GM12878 (cell line): Measurements from ENCODE around the gene SPIRE1. TPM values are rescaled to one million over a fixed set of nuclear protein-coding genes. Genes with fewer than 3 reads are reported as not detected.

Source experiments
- ATAC-seq: fragments of 200-7000 bp; cut with Tn5 transposase; 3 replicates; pipeline ENCODE4 v1.9.1; 2020; ENCODE audit warnings: mild to moderate bottlenecking, moderate library complexity
- BruUV-seq: library from RNA; stranded (reverse); fragments of 400-500 nt; replicated peaks from 2 replicates; lab custom pipeline; 2021; lab: Mats Ljungman, UMichigan
- CTCF ChIA-PET: fragments of 300-600 bp; sonication (Branson Sonifier 250); formaldehyde crosslinking; extraction: SDS; loops from one replicate; lab custom pipeline; 2021; ENCODE audit warnings: inconsistent platforms; lab: Yijun Ruan, JAX
- POLR2A ChIA-PET: fragments of 350-600 bp; formaldehyde crosslinking; extraction: SDS; loops from one replicate; lab custom pipeline; 2021; ENCODE audit warnings: inconsistent platforms; lab: Charles Lee
- RAD21 ChIA-PET: fragments of 300-600 bp; sonication (Branson Sonifier 250); formaldehyde crosslinking; loops from one replicate; lab custom pipeline; 2023; ENCODE audit warnings: antibody characterized with exemption; ENCODE audit not compliant: unreplicated experiment; lab: Charles Lee
- SMC1A ChIA-PET: fragments of 300-600 bp; sonication (Branson Sonifier 250); formaldehyde crosslinking; loops from one replicate; lab custom pipeline; 2023; ENCODE audit not compliant: unreplicated experiment, uncharacterized antibody; lab: Charles Lee
- DNase-seq: peaks from one replicate; pipeline ENCODE4 v3.0.0-alpha.2; 2011; ENCODE audit warnings: low read depth, low spot score
- FAIRE-seq: peaks from 3 replicates; lab custom pipeline; 2011; peaks lifted over from hg19 to GRCh38; lab: Jason Lieb, UNC
- H2AFZ ChIP-seq: 2 replicates; pipeline ENCODE4 v1.6.0; 2011; ENCODE audit warnings: low read depth, low read length, control low read depth; ENCODE audit not compliant: control insufficient read depth
- H3K27ac ChIP-seq: 2 replicates; pipeline ENCODE4 v1.5.1; 2011; ENCODE audit warnings: control low read depth; ENCODE audit not compliant: control insufficient read depth, insufficient read depth
- H3K27me3 ChIP-seq, 2 experiments: replicated peaks in 1 of 2; 2 replicates each; pipeline versions ENCODE4 v1.6.0 to v1.6.1; 2011; ENCODE audit warnings: low read length in 1 of 2; ENCODE audit not compliant: control insufficient read depth in 2 of 2, insufficient read depth in 2 of 2
- H3K36me3 ChIP-seq, 2 experiments: 2 replicates each; pipeline ENCODE4 v1.5.1; 2011; ENCODE audit warnings: low read length in 1 of 2; ENCODE audit not compliant: control insufficient read depth in 2 of 2, insufficient read depth in 2 of 2
- H3K4me1 ChIP-seq: 2 replicates; pipeline ENCODE4 v1.6.1; 2011; ENCODE audit warnings: mild to moderate bottlenecking, low read length, moderate library complexity, mixed read lengths; ENCODE audit not compliant: control insufficient read depth, insufficient read depth
- H3K4me2 ChIP-seq: 2 replicates; pipeline ENCODE4 v1.6.0; 2011; ENCODE audit warnings: control low read depth; ENCODE audit not compliant: control insufficient read depth, insufficient read depth
- H3K4me3 ChIP-seq: fragments of 200-600 bp; sonication (generic); 2 replicates; pipeline ENCODE4 v1.5.1; 2016
- H3K79me2 ChIP-seq: 2 replicates; pipeline ENCODE4 v1.6.0; 2011; ENCODE audit warnings: low read length; ENCODE audit not compliant: control insufficient read depth, insufficient read depth
- H3K9ac ChIP-seq: 2 replicates; pipeline ENCODE4 v1.8.0; 2011; ENCODE audit warnings: low read length, control low read depth, mixed read lengths; ENCODE audit not compliant: control insufficient read depth, insufficient read depth
- H3K9me3 ChIP-seq: replicated peaks from 3 replicates; pipeline ENCODE4 v1.5.1; 2011; ENCODE audit warnings: mild to moderate bottlenecking, low read length; ENCODE audit not compliant: control insufficient read depth, insufficient read depth
- H4K20me1 ChIP-seq: 2 replicates; pipeline ENCODE4 v1.6.0; 2011; ENCODE audit not compliant: control insufficient read depth, insufficient read depth
- BACH1 ChIP-seq: fragments of 450-650 bp; IDR thresholded peaks from 2 replicates; pipeline ENCODE4 v1.6.1; 2017; ENCODE audit warnings: mild to moderate bottlenecking, borderline replicate concordance
- BRCA1 ChIP-seq: IDR thresholded peaks from 2 replicates; pipeline ENCODE4 v1.6.1; 2011; ENCODE audit warnings: low read depth, low read length, improper control_type of control experiment
- CREB1 ChIP-seq: IDR thresholded peaks from 2 replicates; pipeline ENCODE4 v1.6.1; 2012; ENCODE audit warnings: low read depth, mild to moderate bottlenecking, inconsistent platforms
- EGR1 ChIP-seq, 2 experiments: IDR thresholded peaks; 1 replicate in 1 of 2; 2 replicates in 1 of 2; pipeline ENCODE4 v1.6.1; 2011 to 2012; ENCODE audit warnings: low read depth in 2 of 2, low read length in 2 of 2, borderline replicate concordance in 1 of 2, mild to moderate bottlenecking in 1 of 2, moderate library complexity in 1 of 2
- ETV6 ChIP-seq, 2 experiments: fragments of 450-650 bp in 1 of 2; IDR thresholded peaks in 1 of 2; conservative IDR thresholded peaks in 1 of 2; 2 replicates each; pipeline ENCODE4 v1.6.1; 2014; ENCODE audit warnings: antibody characterized with exemption in 1 of 2, borderline replicate concordance in 1 of 2, low read depth in 1 of 2, mild to moderate bottlenecking in 1 of 2, moderate library complexity in 1 of 2
- FOS ChIP-seq: IDR thresholded peaks from 3 replicates; pipeline ENCODE4 v1.6.1; 2011; ENCODE audit warnings: borderline replicate concordance; ENCODE audit not compliant: insufficient read length; ENCODE audit errors: extremely low read depth
- FOXM1 ChIP-seq: IDR thresholded peaks from 2 replicates; pipeline ENCODE4 v1.6.1; 2012; ENCODE audit warnings: low read depth, mild to moderate bottlenecking, inconsistent platforms, low read length, moderate library complexity
- LARP7 ChIP-seq: fragments of 450-650 bp; IDR thresholded peaks from 2 replicates; pipeline ENCODE4 v1.6.1; 2017; ENCODE audit warnings: mild to moderate bottlenecking
- MYB ChIP-seq: fragments of 150-350 bp; IDR thresholded peaks from 2 replicates; pipeline ENCODE4 v1.6.1; 2014; ENCODE audit warnings: mild to moderate bottlenecking, low read depth, low read length, borderline replicate concordance
- NR2C2 ChIP-seq: IDR thresholded peaks from 2 replicates; pipeline ENCODE4 v1.6.1; 2011; ENCODE audit warnings: borderline replicate concordance, low read depth; ENCODE audit not compliant: control insufficient read depth, insufficient read length
- RAD51 ChIP-seq: fragments of 450-650 bp; IDR thresholded peaks from 2 replicates; pipeline ENCODE4 v1.6.1; 2016; ENCODE audit warnings: moderate library complexity, mild to moderate bottlenecking, inconsistent platforms
- TARDBP ChIP-seq: IDR thresholded peaks from 2 replicates; pipeline ENCODE4 v1.6.1; 2016; ENCODE audit warnings: borderline replicate concordance
- WRNIP1 ChIP-seq: IDR thresholded peaks from 2 replicates; pipeline ENCODE4 v1.6.1; 2011; ENCODE audit warnings: low read depth, low read length, improper control_type of control experiment, borderline replicate concordance
- ZBED1 ChIP-seq: IDR thresholded peaks from 2 replicates; pipeline ENCODE4 v1.6.1; 2016; ENCODE audit warnings: borderline replicate concordance
- ZBTB33 ChIP-seq: fragments of 450-650 bp; IDR thresholded peaks from 2 replicates; pipeline ENCODE4 v1.6.1; 2017; ENCODE audit warnings: mild to moderate bottlenecking
- WGBS: methylation state at CpG from one replicate; pipeline ENCODE4 v1.1.6; 2016; ENCODE audit warnings: low lambda C conversion rate; ENCODE audit not compliant: insufficient replicate concordance, insufficient coverage; ENCODE audit errors: missing lambda C conversion rate; 5-methylcytosine and 5-hydroxymethylcytosine counted together
- in situ Hi-C: fragments of 300-500 bp; cut with MboI; formaldehyde crosslinking; loops from 9 replicates; pipeline ENCODE4 v1.14.3; 2018; ENCODE audit warnings: mixed read lengths
- intact Hi-C: fragments of 100-400 bp; cut with micrococcal nuclease; formaldehyde crosslinking; loops from one replicate; pipeline ENCODE4 v1.14.2; 2022; ENCODE audit not compliant: unreplicated experiment
- polyA plus RNA-seq, 11 experiments: library from polyadenylated mRNA; depleted of rRNA in 4 of 11; unstranded in 6 of 11; stranded (reverse) in 5 of 11; fragments of >200 nt; fragmentation: Nextera tagmentation in 4 of 11; fragmentation: Illumina TruSeq in 1 of 11; extraction: Ambion mirVana in 4 of 11; extraction: Trizol in 1 of 11; gene quantifications; 1 replicate in 1 of 11; 2 replicates in 10 of 11; pipeline versions ENCODE4 v1.2.1 to v1.2.3, GENCODE V29; 2011 to 2016; ENCODE audit warnings: inconsistent platforms in 2 of 11, missing spikeins in 2 of 11, low read depth in 1 of 11
- total RNA-seq, 4 experiments: library from RNA; depleted of rRNA in 3 of 4; stranded (reverse); fragments of >200 nt in 3 of 4; fragmentation: Illumina TruSeq in 1 of 4; extraction: Trizol in 1 of 4; gene quantifications; 2 replicates each; pipeline versions ENCODE4 v1.2.1 to v1.2.3, GENCODE V29; 2013 to 2021
- TF ChIP-seq, protein P1 (sequence below): fragments of 450-650 bp; IDR thresholded peaks from 2 replicates; pipeline ENCODE4 v1.6.1; 2018; ENCODE audit warnings: mild to moderate bottlenecking, low read depth, moderate library complexity; ENCODE audit not compliant: partially characterized antibody
- TF ChIP-seq, protein P2 (sequence below): IDR thresholded peaks from 2 replicates; pipeline ENCODE4 v1.6.1; 2011; ENCODE audit warnings: mild to moderate bottlenecking, low read depth, low read length, moderate library complexity; ENCODE audit not compliant: insufficient replicate concordance

SPIRE1 gene
- total and polyA plus RNA-seq, 10 of the 15 experiments (the other 5 are each of a cell fraction or from before 2014, with no cell fraction given): 0.18 to 9.2 (median 4.3) TPM

GRCh38 chr18:12564861-12565260 lies 93.0 kb downstream of the SPIRE1 start:
- no peak overlapping the region for H2AFZ ChIP-seq
- RAD21 ChIA-PET: no interaction called here
- ATAC-seq (no peak), DNase-seq (no peak), FAIRE-seq (no peak)
- no peak overlapping the region for H3K9ac ChIP-seq
- in situ Hi-C loops (no loop called here), intact Hi-C loops (no loop called here)
- H4K20me1 ChIP-seq: no peaks in the 10 kb centered on the region
- 79% methylated on average over 1 of the region's 1 CpG for WGBS
- no peaks in the 10 kb centered on the region for H3K27me3 ChIP-seq
- CTCF ChIA-PET: interaction anchor here (1.8 kb wide), 1 partner anchor 10 kb away, joined by 3 read pairs; no protein-coding TSS in a partner anchor
- H3K79me2 ChIP-seq: no peaks in the 10 kb centered on the region
- H3K27ac ChIP-seq: no peak overlapping the region
- SMC1A ChIA-PET: no interaction called here
- no TSS peak for BruUV-seq
- no peaks in the 10 kb centered on the region for H3K9me3 ChIP-seq
- H3K4me2 ChIP-seq: no peak overlapping the region
- no peaks in the 10 kb centered on the region for H3K4me1 ChIP-seq
- no peak overlapping the region for H3K4me3 ChIP-seq
- POLR2A ChIA-PET: no interaction called here
- H3K36me3 ChIP-seq: no peaks in the 10 kb centered on the region
- TF ChIP-seq, protein P1, sequence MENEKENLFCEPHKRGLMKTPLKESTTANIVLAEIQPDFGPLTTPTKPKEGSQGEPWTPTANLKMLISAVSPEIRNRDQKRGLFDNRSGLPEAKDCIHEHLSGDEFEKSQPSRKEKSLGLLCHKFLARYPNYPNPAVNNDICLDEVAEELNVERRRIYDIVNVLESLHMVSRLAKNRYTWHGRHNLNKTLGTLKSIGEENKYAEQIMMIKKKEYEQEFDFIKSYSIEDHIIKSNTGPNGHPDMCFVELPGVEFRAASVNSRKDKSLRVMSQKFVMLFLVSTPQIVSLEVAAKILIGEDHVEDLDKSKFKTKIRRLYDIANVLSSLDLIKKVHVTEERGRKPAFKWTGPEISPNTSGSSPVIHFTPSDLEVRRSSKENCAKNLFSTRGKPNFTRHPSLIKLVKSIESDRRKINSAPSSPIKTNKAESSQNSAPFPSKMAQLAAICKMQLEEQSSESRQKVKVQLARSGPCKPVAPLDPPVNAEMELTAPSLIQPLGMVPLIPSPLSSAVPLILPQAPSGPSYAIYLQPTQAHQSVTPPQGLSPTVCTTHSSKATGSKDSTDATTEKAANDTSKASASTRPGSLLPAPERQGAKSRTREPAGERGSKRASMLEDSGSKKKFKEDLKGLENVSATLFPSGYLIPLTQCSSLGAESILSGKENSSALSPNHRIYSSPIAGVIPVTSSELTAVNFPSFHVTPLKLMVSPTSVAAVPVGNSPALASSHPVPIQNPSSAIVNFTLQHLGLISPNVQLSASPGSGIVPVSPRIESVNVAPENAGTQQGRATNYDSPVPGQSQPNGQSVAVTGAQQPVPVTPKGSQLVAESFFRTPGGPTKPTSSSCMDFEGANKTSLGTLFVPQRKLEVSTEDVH: no peak
- TF ChIP-seq ZBTB33 (no peak), EGR1 (IDR thresholded peaks at IDR 0.05; ENCODE audit: borderline replicate concordance in 1 of 2, low read depth in 2 of 2, low read length in 2 of 2) (no peak), LARP7 (no peak), BACH1 (no peak), FOS (no peak), MYB (no peak), TARDBP (no peak), BRCA1 (no peak), ZBED1 (no peak), FOXM1 (no peak), CREB1 (no peak), RAD51 (no peak), WRNIP1 (no peak), NR2C2 (no peak), ETV6 (conservative IDR thresholded peaks at IDR 0.05 in 1 of 2, IDR thresholded peaks at IDR 0.05 in 1 of 2; ENCODE audit: borderline replicate concordance in 1 of 2, low read depth in 1 of 2) (no peak)
- TF ChIP-seq, protein P2, sequence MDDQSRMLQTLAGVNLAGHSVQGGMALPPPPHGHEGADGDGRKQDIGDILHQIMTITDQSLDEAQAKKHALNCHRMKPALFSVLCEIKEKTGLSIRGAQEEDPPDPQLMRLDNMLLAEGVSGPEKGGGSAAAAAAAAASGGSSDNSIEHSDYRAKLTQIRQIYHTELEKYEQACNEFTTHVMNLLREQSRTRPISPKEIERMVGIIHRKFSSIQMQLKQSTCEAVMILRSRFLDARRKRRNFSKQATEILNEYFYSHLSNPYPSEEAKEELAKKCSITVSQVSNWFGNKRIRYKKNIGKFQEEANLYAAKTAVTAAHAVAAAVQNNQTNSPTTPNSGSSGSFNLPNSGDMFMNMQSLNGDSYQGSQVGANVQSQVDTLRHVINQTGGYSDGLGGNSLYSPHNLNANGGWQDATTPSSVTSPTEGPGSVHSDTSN: no peak
